Endodermal cell (in vitro differentiated cells): Measurements from ENCODE around the gene CD3D. TPM values are rescaled to one million over a fixed set of nuclear protein-coding genes. Genes with fewer than 3 reads are reported as not detected.

Experiments
- DNase-seq: peaks from one replicate; pipeline ENCODE4 v3.0.0-alpha.2; 2017
- H3K27ac ChIP-seq: 2 replicates; pipeline ENCODE4 v1.5.1; 2013; ENCODE audit warnings: mild to moderate bottlenecking, low read depth, low read length, moderate library complexity
- H3K27me3 ChIP-seq: 2 replicates; pipeline ENCODE4 v1.6.1; 2013; ENCODE audit warnings: mild to moderate bottlenecking, low read length, moderate library complexity; ENCODE audit not compliant: insufficient read depth, control insufficient read depth, poor library complexity, severe bottlenecking
- H3K36me3 ChIP-seq: 2 replicates; pipeline ENCODE4 v1.7.0; 2013; ENCODE audit warnings: mild to moderate bottlenecking, low read length, moderate library complexity; ENCODE audit not compliant: control insufficient read depth, insufficient read depth
- H3K4me1 ChIP-seq: one replicate; pipeline ENCODE4 v1.7.0; 2013; ENCODE audit warnings: low read length; ENCODE audit not compliant: control insufficient read depth, insufficient read depth
- H3K4me3 ChIP-seq: 2 replicates; pipeline ENCODE4 v1.5.1; 2013; ENCODE audit warnings: mild to moderate bottlenecking, low read length, moderate library complexity
- H3K9ac ChIP-seq: 2 replicates; pipeline ENCODE4 v1.6.1; 2013; ENCODE audit warnings: mild to moderate bottlenecking, low read length, moderate library complexity; ENCODE audit not compliant: poor library complexity, severe bottlenecking; ENCODE audit errors: extremely low read depth
- H3K9me3 ChIP-seq: 2 replicates; pipeline ENCODE4 v1.6.1; 2013; ENCODE audit warnings: mild to moderate bottlenecking, low read length, moderate library complexity; ENCODE audit not compliant: control insufficient read depth
- H3K27ac Mint-ChIP-seq: 2 replicates; pipeline ENCODE4 v1.8.0; 2020; ENCODE audit warnings: mixed read lengths
- H3K27me3 Mint-ChIP-seq: 2 replicates; pipeline ENCODE4 v1.8.0; 2021; ENCODE audit warnings: mild to moderate bottlenecking, mixed read lengths; ENCODE audit not compliant: insufficient read depth
- H3K36me3 Mint-ChIP-seq: 2 replicates; pipeline ENCODE4 v1.8.0; 2020; ENCODE audit warnings: low read depth, mixed read lengths
- H3K4me1 Mint-ChIP-seq: 2 replicates; pipeline ENCODE4 v1.8.0; 2020; ENCODE audit warnings: mixed read lengths
- H3K4me3 Mint-ChIP-seq: 2 replicates; pipeline ENCODE4 v1.8.0; 2020; ENCODE audit warnings: mild to moderate bottlenecking, moderate library complexity, mixed read lengths
- H3K9me3 Mint-ChIP-seq: 2 replicates; pipeline ENCODE4 v1.8.0; 2020; ENCODE audit warnings: mild to moderate bottlenecking, mixed read lengths
- WGBS, 2 experiments: methylation state at CpG; one replicate each; pipeline versions ENCODE4 v1.1.5 to v1.1.7; 2013; ENCODE audit warnings: missing lambda C conversion rate in 2 of 2, mixed read lengths in 1 of 2; ENCODE audit not compliant: insufficient coverage in 1 of 2, insufficient read length in 1 of 2; 5-methylcytosine and 5-hydroxymethylcytosine counted together
- total RNA-seq, 2 donors: library from RNA; stranded (reverse); fragmentation: NEBNext Ultra II Directional in 1 of 2; extraction: Animal tissue kit (Norgen Biotek cat#: 25700) in 1 of 2; gene quantifications; 2 replicates in 1 of 2; 3 replicates in 1 of 2; pipeline ENCODE4 v1.2.1, GENCODE V29; 2021
- TF ChIP-seq, protein P1 (sequence below): fragments of 200-600 bp; sonication (generic); conservative IDR thresholded peaks from 2 replicates; pipeline ENCODE4 v1.5.0; 2021; ENCODE audit warnings: antibody characterized with exemption, mild to moderate bottlenecking

The CD3D gene
- total RNA-seq, 2 donors from 2014 or later, result 0.92 TPM; not detected in 1

DNA sequence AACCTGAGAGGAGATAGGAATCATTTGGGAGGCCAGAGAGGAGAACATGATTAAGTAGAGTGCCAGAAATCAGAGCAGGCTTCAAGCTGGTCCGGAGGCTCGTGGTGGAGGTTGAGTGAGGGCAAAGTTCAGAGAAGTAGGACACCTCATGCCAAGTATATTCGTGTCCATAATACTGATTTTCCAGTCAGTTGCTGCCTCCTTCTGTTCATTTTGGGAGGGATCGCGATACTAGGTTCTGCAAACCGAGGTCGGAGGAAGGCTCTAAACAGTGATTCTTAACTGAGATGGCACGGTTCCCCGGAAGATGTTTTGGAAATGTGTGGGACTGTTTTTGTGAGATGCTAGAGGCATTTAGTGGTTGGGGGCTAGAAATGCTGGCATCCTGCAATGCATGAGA, 51.6 kb downstream of the CD3D start:
- H3K27me3 Mint-ChIP-seq, result peaks cover 39% of the 10 kb centered on the region
- H3K4me3 ChIP-seq, result no peak overlapping the region
- no peaks in the 10 kb centered on the region for H3K4me1 ChIP-seq
- H3K9ac ChIP-seq, result no peak overlapping the region
- H3K4me1 Mint-ChIP-seq, result no peaks in the 10 kb centered on the region
- H3K4me3 Mint-ChIP-seq, result no peak overlapping the region
- TF ChIP-seq, protein P1, sequence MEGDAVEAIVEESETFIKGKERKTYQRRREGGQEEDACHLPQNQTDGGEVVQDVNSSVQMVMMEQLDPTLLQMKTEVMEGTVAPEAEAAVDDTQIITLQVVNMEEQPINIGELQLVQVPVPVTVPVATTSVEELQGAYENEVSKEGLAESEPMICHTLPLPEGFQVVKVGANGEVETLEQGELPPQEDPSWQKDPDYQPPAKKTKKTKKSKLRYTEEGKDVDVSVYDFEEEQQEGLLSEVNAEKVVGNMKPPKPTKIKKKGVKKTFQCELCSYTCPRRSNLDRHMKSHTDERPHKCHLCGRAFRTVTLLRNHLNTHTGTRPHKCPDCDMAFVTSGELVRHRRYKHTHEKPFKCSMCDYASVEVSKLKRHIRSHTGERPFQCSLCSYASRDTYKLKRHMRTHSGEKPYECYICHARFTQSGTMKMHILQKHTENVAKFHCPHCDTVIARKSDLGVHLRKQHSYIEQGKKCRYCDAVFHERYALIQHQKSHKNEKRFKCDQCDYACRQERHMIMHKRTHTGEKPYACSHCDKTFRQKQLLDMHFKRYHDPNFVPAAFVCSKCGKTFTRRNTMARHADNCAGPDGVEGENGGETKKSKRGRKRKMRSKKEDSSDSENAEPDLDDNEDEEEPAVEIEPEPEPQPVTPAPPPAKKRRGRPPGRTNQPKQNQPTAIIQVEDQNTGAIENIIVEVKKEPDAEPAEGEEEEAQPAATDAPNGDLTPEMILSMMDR, result peak; percentile 67
- no peaks in the 10 kb centered on the region for H3K36me3 ChIP-seq
- no peak overlapping the region for H3K27ac ChIP-seq
- H3K9me3 ChIP-seq, result no peaks in the 10 kb centered on the region
- no peaks in the 10 kb centered on the region for H3K36me3 Mint-ChIP-seq
- DNase-seq, result peak; percentile 73
- peaks cover 18% of the 10 kb centered on the region for H3K27me3 ChIP-seq
- H3K9me3 Mint-ChIP-seq, result peaks cover 3% of the 10 kb centered on the region
- 42 to 47% methylated on average over 9 of the region's 9 CpGs for WGBS, 2 experiments
- no peak overlapping the region for H3K27ac Mint-ChIP-seq

DNA sequence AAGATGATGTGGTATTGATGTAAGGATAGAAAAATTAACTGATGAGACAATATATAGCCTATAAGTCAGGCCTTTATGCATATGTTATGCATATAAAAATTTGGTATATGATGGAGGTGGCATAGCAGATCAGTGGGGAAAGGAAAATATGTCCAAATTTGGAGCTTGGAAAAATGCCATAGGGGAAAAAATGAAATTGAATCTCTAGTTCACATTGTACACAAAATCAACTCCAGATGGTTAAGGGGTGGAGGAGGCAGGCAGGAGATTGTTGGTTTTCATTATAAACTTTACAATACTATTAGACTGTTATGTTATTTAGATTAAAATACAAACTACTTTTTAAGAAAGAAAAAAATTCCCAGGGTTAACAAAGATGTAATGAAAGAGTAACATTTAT, 53.1 kb downstream of the CD3D start:
- H3K36me3 Mint-ChIP-seq, result no peaks in the 10 kb centered on the region
- no peaks in the 10 kb centered on the region for H3K36me3 ChIP-seq
- no peaks in the 10 kb centered on the region for H3K4me1 ChIP-seq
- H3K27me3 ChIP-seq, result peaks cover 18% of the 10 kb centered on the region
- TF ChIP-seq, protein P1, result no peak
- H3K9me3 ChIP-seq, result no peaks in the 10 kb centered on the region
- no peak overlapping the region for H3K9ac ChIP-seq
- no peak overlapping the region for H3K27ac Mint-ChIP-seq
- H3K4me1 Mint-ChIP-seq, result no peaks in the 10 kb centered on the region
- no peak for DNase-seq
- no peak overlapping the region for H3K4me3 ChIP-seq
- peaks cover 38% of the 10 kb centered on the region for H3K27me3 Mint-ChIP-seq
- H3K4me3 Mint-ChIP-seq, result no peak overlapping the region
- peaks cover 3% of the 10 kb centered on the region for H3K9me3 Mint-ChIP-seq
- H3K27ac ChIP-seq, result no peak overlapping the region

Other genes starting within 250 kb of the CD3D start
- under 1 TPM; 0.15 to 0.20 TPM for gene SCN4B, start 189.9 kb downstream of the CD3D start, total RNA-seq
- under 1 TPM; 0.11 to 0.20 TPM for gene SCN2B, start 166.1 kb downstream of the CD3D start, total RNA-seq
- under 1 TPM; 0.40 to 0.55 TPM for gene JAML, start 117.7 kb downstream of the CD3D start, total RNA-seq
- 1 to 10 TPM; 4.1 to 5.7 TPM for gene MPZL3, start 90.3 kb downstream of the CD3D start, total RNA-seq
- 1 to 10 TPM; 3.2 to 4.4 TPM for gene MPZL2, start 78.4 kb downstream of the CD3D start, total RNA-seq
- under 1 TPM in 1 of 2 donors, not detected in 1; 0.29 TPM for gene CD3E, start 38.0 kb downstream of the CD3D start, total RNA-seq
- not detected for gene CD3G, start 1.6 kb upstream of the CD3D start, total RNA-seq
- 10 to 100 TPM; 39.6 to 42.6 TPM for gene UBE4A, start 16.9 kb upstream of the CD3D start, total RNA-seq
- gene ATP5MG, start 58.9 kb upstream of the CD3D start, total RNA-seq, result 100 to 1,000 TPM; 214 to 283 TPM
- 10 to 100 TPM; 76.9 to 78.8 TPM for gene KMT2A, start 93.8 kb upstream of the CD3D start, total RNA-seq
- under 1 TPM; 0.42 to 0.46 TPM for gene TTC36, start 184.8 kb upstream of the CD3D start, total RNA-seq
- 10 to 100 TPM; 22.4 to 30.6 TPM for gene TMEM25, start 188.5 kb upstream of the CD3D start, total RNA-seq
- gene IFT46, start 223.2 kb upstream of the CD3D start, total RNA-seq, result 10 to 100 TPM in 1 of 2 donors, 1 to 10 TPM in 1; 9.1 to 13.7 TPM
- 100 to 1,000 TPM; 130 to 161 TPM for gene ARCN1, start 229.7 kb upstream of the CD3D start, total RNA-seq